Left lung (tissue), 10 donors: ENCODE data around the gene ARID3B. TPM values are rescaled to one million over a fixed set of nuclear protein-coding genes. Genes with fewer than 3 reads are reported as not detected.
"Not testable (repeated sequence)": the region's sequence is repeated elsewhere in the genome, so short reads cannot be mapped to it uniquely, and the experiment has no call there.

ENCODE experiments used
- ATAC-seq: fragments of 200-7000 bp; cut with Tn5 transposase; one replicate; pipeline ENCODE4 v1.9.1; 2020; ENCODE audit warnings: moderate library complexity
- DNase-seq, 4 donors: peaks; one replicate each; pipeline ENCODE4 v3.0.0-alpha.2; 2013 to 2020
- H3K27ac ChIP-seq, 2 donors: fragments of 200-600 bp; sonication (generic) in 1 of 2; one replicate each; pipeline versions ENCODE4 v1.5.0 to v1.8.0; 2020 to 2021
- H3K27me3 ChIP-seq, 2 donors: fragments of 200-600 bp; sonication (generic) in 1 of 2; one replicate each; pipeline versions ENCODE4 v1.5.0 to v1.8.0; 2020 to 2021
- H3K36me3 ChIP-seq, 2 donors: fragments of 200-600 bp; sonication (generic) in 1 of 2; one replicate each; pipeline versions ENCODE4 v1.5.0 to v1.8.0; 2020 to 2021
- H3K4me1 ChIP-seq, 2 donors: fragments of 200-600 bp; one replicate each; pipeline ENCODE4 v1.8.0; 2021
- H3K4me3 ChIP-seq, 2 donors: fragments of 200-600 bp; sonication (generic) in 1 of 2; one replicate each; pipeline versions ENCODE4 v1.5.0 to v1.8.0; 2020 to 2021; ENCODE audit warnings: mild to moderate bottlenecking in 1 of 2
- H3K9me3 ChIP-seq, 2 donors: fragments of 200-600 bp; sonication (generic) in 1 of 2; one replicate each; pipeline versions ENCODE4 v1.5.0 to v1.8.0; 2020 to 2021
- intact Hi-C, 2 donors: fragments of 100-400 bp; cut with DNase I; formaldehyde crosslinking; loops; one replicate each; pipeline versions ENCODE4 v1.11.2 to v1.14.2; 2022
- polyA plus RNA-seq, 6 donors: library from polyadenylated mRNA; unstranded; fragments of 120-200 nt; gene quantifications; one replicate each; pipeline ENCODE4 v1.2.1, GENCODE V29; 2013; ENCODE audit not compliant: insufficient read length in 6 of 6
- total RNA-seq, 2 donors: library from RNA; stranded (reverse); fragmentation: NEBNext Ultra II Directional; extraction: Animal tissue kit (Norgen Biotek cat#: 25700); gene quantifications; one replicate each; pipeline ENCODE4 v1.2.1, GENCODE V29; 2021
- TF ChIP-seq, protein P1 (sequence below), 2 donors: fragments of 200-600 bp; sonication (generic) in 1 of 2; IDR thresholded peaks; one replicate each; pipeline versions ENCODE4 v1.5.0 to v1.8.0; 2021; ENCODE audit warnings: antibody characterized with exemption in 2 of 2
- donor health status: DM: no; HTN: yes; CAD: no.
- donor health status: DM: no; HTN: no; CAD: no.

ARID3B gene
- total and polyA plus RNA-seq, 8 donors: 5.8 to 12.1 (median 11.1) TPM

DNA sequence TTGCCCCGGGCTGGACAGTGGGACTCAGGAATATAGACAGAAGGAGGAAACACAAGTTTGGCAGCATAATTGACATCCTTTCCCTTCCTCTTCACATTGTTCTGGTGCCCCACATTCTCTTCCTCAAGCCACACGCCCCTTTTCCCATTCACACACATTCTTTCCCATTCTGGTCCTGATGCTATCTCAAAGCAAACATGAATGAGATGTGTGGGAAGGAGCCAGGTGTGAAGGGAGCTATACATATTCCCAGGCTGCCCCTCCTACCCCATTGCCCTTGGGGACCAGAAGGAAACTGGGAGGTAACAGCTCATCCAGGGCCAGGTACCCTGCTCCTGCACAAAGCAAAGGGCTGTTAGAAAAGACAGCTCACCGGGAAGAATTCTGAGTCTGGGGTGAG lies 51.2 kb downstream of the ARID3B start:
- H3K27me3 ChIP-seq: no peaks in the 10 kb centered on the region
- ATAC-seq (no peak), DNase-seq (no peak)
- H3K27ac ChIP-seq: no peak overlapping the region
- peaks cover 0 to 66% of the 10 kb centered on the region in 2 donors for H3K36me3 ChIP-seq
- H3K4me1 ChIP-seq: peaks cover 5 to 23% of the 10 kb centered on the region in 2 donors
- H3K9me3 ChIP-seq: no peaks in the 10 kb centered on the region
- TF ChIP-seq, protein P1, sequence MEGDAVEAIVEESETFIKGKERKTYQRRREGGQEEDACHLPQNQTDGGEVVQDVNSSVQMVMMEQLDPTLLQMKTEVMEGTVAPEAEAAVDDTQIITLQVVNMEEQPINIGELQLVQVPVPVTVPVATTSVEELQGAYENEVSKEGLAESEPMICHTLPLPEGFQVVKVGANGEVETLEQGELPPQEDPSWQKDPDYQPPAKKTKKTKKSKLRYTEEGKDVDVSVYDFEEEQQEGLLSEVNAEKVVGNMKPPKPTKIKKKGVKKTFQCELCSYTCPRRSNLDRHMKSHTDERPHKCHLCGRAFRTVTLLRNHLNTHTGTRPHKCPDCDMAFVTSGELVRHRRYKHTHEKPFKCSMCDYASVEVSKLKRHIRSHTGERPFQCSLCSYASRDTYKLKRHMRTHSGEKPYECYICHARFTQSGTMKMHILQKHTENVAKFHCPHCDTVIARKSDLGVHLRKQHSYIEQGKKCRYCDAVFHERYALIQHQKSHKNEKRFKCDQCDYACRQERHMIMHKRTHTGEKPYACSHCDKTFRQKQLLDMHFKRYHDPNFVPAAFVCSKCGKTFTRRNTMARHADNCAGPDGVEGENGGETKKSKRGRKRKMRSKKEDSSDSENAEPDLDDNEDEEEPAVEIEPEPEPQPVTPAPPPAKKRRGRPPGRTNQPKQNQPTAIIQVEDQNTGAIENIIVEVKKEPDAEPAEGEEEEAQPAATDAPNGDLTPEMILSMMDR (IDR thresholded peaks at IDR 0.05): no peak
- intact Hi-C loops: no loop called here
- no peak overlapping the region for H3K4me3 ChIP-seq

DNA sequence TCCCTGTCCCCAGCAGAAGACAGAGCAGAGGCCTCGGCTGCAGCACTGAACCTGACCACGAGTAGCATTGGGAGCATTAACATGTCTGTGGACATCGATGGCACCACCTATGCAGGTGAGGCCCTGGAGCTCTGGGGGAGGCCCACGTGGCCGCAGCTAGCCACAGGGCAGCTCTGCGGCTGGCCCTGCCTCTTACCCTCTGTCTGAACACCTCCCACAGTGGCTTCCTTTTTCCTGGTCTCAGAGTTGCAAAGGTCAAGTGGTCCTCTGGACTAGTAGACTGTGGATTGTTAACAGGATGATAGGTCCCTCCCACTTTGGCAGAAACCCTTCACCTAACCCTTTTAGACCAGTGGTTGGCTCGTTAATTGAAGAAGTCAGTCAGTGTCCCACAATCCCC lies 52.1 kb downstream of the ARID3B start:
- Histone ChIP-seq H3K36me3 (peaks cover 0 to 66% of the 10 kb centered on the region in 2 donors), H3K4me1 (peaks cover 5 to 26% of the 10 kb centered on the region in 2 donors), H3K4me3 (no peak overlapping the region), H3K9me3 (no peaks in the 10 kb centered on the region), H3K27ac (no peak overlapping the region), H3K27me3 (no peaks in the 10 kb centered on the region)
- TF ChIP-seq, protein P1 (IDR thresholded peaks at IDR 0.05): no peak
- ATAC-seq (peak; percentile 75), DNase-seq (peak in 1 of 4 donors; percentile 50)
- intact Hi-C loops: no loop called here

DNA sequence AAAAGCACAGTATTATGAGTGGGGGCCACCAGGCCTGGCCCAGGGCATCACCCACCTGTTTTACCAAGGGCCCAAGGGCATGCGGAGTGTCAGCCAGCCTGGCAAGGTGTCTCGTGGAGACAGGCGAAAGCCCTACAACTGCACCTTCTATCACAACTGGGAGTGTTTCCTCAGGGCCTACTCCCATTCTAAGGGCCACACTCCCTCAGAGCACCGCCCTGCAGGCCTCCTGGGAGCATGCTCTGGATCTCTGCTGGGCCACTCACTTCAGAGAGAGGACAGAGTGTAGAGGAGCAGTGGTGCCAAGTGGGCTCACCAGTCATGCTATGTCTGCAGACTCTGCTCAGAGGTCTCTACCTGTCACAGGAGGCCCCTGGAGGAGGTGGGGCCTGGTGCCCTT lies 53.4 kb downstream of the ARID3B start:
- Histone ChIP-seq H3K27me3 (no peaks in the 10 kb centered on the region), H3K9me3 (no peaks in the 10 kb centered on the region), H3K27ac (no peak overlapping the region), H3K4me1 (peaks cover 5 to 24% of the 10 kb centered on the region in 2 donors), H3K4me3 (no peak overlapping the region), H3K36me3 (peaks cover 0 to 65% of the 10 kb centered on the region in 2 donors)
- intact Hi-C loops: no loop called here
- ATAC-seq: no peak
- no peak for DNase-seq
- TF ChIP-seq, protein P1 (IDR thresholded peaks at IDR 0.05): no peak

DNA sequence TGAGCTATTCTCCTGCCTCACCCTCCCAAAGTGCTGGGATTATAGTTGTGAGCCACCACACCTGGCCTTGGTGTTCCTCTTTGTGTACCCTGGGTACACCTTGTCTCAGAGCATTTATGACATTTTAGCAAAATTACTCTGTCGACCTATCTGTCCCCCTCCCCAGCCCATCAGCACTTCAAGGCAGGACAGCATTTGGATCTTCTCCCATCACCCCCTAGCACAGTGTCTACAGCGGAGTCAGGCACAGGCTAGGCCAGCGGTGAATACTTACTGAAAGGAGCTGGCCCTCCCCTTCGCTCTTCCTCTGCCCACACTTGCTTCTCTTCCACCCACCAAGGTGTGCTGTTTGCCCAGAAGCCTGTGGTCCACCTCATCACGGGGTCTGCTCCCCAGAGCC lies 54.3 kb downstream of the ARID3B start:
- H3K27ac ChIP-seq: no peak overlapping the region
- H3K4me1 ChIP-seq: peaks cover 6 to 22% of the 10 kb centered on the region in 2 donors
- intact Hi-C loops: no loop called here
- no peak for DNase-seq
- no peaks in the 10 kb centered on the region for H3K9me3 ChIP-seq
- no peak overlapping the region for H3K4me3 ChIP-seq
- no peaks in the 10 kb centered on the region for H3K27me3 ChIP-seq
- TF ChIP-seq, protein P1 (IDR thresholded peaks at IDR 0.05): no peak
- ATAC-seq: no peak
- H3K36me3 ChIP-seq: peaks cover 0 to 57% of the 10 kb centered on the region in 2 donors

DNA sequence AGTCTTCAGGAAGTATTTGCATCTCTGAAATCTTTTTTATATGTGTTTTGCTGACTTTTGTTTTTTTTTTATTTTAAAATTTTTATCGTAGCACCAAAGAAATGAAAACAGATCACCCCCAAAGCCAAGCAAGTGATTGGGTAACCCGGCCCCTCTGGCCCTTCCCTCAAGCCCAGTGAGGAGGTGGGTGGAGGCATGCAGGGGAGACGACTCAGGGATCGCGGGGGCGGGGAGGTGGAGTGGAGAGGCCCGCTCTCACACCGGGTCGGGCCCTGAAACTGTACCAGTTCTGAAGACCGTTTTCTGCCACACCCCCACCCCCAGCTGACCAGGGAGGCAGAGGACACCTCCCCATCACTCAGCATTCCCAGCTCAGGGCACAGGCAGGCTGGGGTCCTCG lies 55.7 kb downstream of the ARID3B start:
- H3K9me3 ChIP-seq, H3K4me3 ChIP-seq, DNase-seq, H3K27me3 ChIP-seq, ATAC-seq, H3K27ac ChIP-seq, intact Hi-C loops: not testable (repeated sequence)
- peaks cover 6 to 22% of the 10 kb centered on the region in 2 donors for H3K4me1 ChIP-seq
- H3K36me3 ChIP-seq: peaks cover 0 to 42% of the 10 kb centered on the region in 2 donors

DNA sequence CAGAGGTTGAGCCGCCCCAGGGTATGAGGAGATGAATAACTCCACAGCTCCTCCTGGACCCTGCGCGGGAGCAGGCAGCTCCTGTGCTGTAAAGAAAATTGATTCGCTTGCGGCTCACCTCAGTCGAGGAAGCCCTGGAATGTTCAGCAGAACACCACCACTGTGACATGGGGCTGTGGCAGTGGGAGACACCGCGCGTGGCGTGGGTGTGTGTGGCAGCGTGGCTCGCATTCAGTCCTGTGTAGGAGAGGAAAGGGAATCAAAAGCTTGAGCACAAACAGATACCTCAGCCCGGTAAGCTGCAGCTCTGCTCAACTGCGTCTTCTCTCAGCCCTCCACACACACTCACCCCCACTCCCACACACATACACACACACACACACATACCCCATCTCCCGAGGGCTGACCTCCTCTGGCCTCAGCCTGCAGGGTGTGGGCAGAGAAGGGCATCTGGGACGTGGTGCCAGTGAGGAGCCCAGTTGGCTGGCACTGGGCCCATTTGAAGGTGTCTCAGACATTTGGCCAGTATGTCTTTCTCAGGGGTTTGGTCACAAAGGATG lies 56.2 kb downstream of the ARID3B start:
- H3K27ac ChIP-seq, H3K9me3 ChIP-seq, ATAC-seq, DNase-seq, H3K4me3 ChIP-seq, intact Hi-C loops, H3K27me3 ChIP-seq: not testable (repeated sequence)
- Histone ChIP-seq H3K36me3 (peaks cover 0 to 37% of the 10 kb centered on the region in 2 donors), H3K4me1 (peaks cover 6 to 22% of the 10 kb centered on the region in 2 donors)
